Thyroid gland (tissue), 4 donors: ENCODE measurements around the gene CITED4. TPM values are rescaled to one million over a fixed set of nuclear protein-coding genes. Genes with fewer than 3 reads are reported as not detected.

Experiments
- DNase-seq, 2 donors: peaks; one replicate each; pipeline ENCODE4 v3.0.0-alpha.2; 2019
- H3K27ac ChIP-seq, 3 donors: fragments of 200-600 bp; sonication (generic); 1 replicate in 2 of 3; 2 replicates in 1 of 3; pipeline ENCODE4 v1.5.1; 2016 to 2019; ENCODE audit warnings: mild to moderate bottlenecking in 1 of 3, moderate library complexity in 1 of 3
- H3K27me3 ChIP-seq: fragments of 200-600 bp; sonication (generic); one replicate; pipeline ENCODE4 v1.5.1; 2019
- H3K36me3 ChIP-seq, 2 donors: fragments of 200-600 bp; sonication (generic); one replicate each; pipeline ENCODE4 v1.5.1; 2016 to 2019
- H3K4me1 ChIP-seq, 2 donors: fragments of 200-600 bp; sonication (generic); one replicate each; pipeline ENCODE4 v1.5.1; 2017 to 2019
- H3K4me3 ChIP-seq, 3 donors: fragments of 200-600 bp; sonication (generic); replicated peaks in 1 of 3; 1 replicate in 2 of 3; 2 replicates in 1 of 3; pipeline ENCODE4 v1.5.1; 2016; ENCODE audit warnings: mild to moderate bottlenecking in 1 of 3
- H3K9me3 ChIP-seq: fragments of 200-600 bp; sonication (generic); one replicate; pipeline ENCODE4 v1.5.1; 2017
- CTCF ChIP-seq, 6 experiments: fragments of 200-600 bp in 3 of 6; fragments of 450-650 bp in 3 of 6; sonication (generic) in 3 of 6; IDR thresholded peaks; one replicate each; pipeline ENCODE4 v1.5.1; 2016 to 2019; ENCODE audit warnings: antibody characterized with exemption in 6 of 6, mild to moderate bottlenecking in 2 of 6, inconsistent platforms in 1 of 6, moderate library complexity in 1 of 6
- POLR2A ChIP-seq, 2 donors: fragments of 450-650 bp; IDR thresholded peaks; one replicate each; pipeline ENCODE4 v1.6.1; 2017; ENCODE audit warnings: antibody characterized with exemption in 2 of 2, mild to moderate bottlenecking in 2 of 2, moderate library complexity in 1 of 2
- WGBS, 2 donors: methylation state at CpG; one replicate each; pipeline ENCODE4 v1.1.5; 2017; 5-methylcytosine and 5-hydroxymethylcytosine counted together
- intact Hi-C: fragments of 100-400 bp; cut with DNase I; formaldehyde crosslinking; loops from one replicate; pipeline ENCODE4 v1.15.1; 2023
- total RNA-seq, 4 donors: library from RNA; depleted of rRNA; stranded (reverse); fragments of >200 nt; gene quantifications; one replicate each; pipeline ENCODE4 v1.2.3, GENCODE V29; 2016

The CITED4 gene, protein sequence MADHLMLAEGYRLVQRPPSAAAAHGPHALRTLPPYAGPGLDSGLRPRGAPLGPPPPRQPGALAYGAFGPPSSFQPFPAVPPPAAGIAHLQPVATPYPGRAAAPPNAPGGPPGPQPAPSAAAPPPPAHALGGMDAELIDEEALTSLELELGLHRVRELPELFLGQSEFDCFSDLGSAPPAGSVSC
- 10 to 100 TPM in 3 of 4 donors, 1 to 10 TPM in 1; 8.8 to 28.1 (median 20.3) TPM for total RNA-seq

DNA sequence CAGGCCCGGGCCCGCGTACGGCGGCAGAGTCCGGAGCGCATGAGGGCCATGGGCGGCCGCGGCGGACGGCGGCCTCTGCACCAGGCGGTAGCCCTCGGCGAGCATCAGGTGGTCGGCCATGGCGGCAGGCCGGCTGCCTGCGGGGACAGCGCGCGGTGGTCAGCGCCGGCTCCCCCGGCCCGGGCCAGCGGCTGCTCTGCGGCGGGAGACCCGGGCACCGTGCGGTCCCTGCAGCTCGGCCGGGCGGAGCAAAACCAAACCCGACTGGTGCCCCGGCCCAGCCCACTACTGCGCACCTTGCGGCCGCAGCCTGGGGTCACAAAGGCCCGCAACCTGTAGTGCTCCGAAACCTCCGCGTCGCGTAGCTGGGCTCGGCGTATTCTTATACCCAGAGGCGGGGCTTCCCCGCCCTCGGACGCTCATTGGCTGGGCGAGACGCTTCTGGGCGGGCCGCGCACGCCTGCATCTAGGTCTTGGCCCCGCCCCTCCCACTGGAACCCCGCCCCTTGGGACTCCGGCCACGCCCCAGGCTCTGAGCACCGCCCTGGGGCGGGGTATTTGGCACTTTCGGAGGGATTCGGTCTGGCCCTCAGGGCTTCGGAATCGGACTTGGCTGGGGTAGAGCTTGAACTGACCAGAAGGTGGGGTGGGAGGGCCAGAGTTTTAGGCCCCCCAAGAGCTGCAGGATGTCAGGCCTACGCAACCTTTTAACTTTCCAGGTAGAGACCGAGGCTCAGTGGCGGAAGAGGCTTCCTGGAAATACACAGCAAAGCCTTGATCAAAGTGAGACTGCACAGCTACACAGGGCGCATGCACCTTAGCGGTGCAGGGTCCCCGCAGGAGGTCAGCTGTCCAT, at the start of gene CITED4:
Gene CITED4, minus strand, starts transcription at position 356 of the 856 bp plus-strand sequence. Its CDS starts 236 bp downstream, at position 120.
- H3K36me3 ChIP-seq, result no peaks in the 10 kb centered on the region
- no peaks in the 10 kb centered on the region for H3K27me3 ChIP-seq
- 14 to 17% methylated on average over 14 to 17 of the region's 75 CpGs for WGBS, 2 donors
- peak; percentile 94 to 95 for DNase-seq
- peaks cover 12 to 13% of the 10 kb centered on the region in 2 donors for H3K4me1 ChIP-seq
- H3K9me3 ChIP-seq, result no peaks in the 10 kb centered on the region
- H3K4me3 ChIP-seq, result peak within 1 kb of the TSS in 2 of 3 donors; percentile 47 to 61
- TF ChIP-seq POLR2A (IDR thresholded peaks at IDR 0.05) (peak; percentile 82 to 97), CTCF (IDR thresholded peaks at IDR 0.05) (peak in 4 of 6 experiments; percentile 21 to 48 (median 32))
- H3K27ac ChIP-seq, result peak within 1 kb of the TSS; percentile 46 to 53 (median 48)
- intact Hi-C loops, result no loop called here

GRCh38 chr1:40911105-40911504, 48.9 kb upstream of the CITED4 start:
- H3K4me1 ChIP-seq, result peaks cover 3 to 17% of the 10 kb centered on the region in 2 donors
- intact Hi-C loops, result no loop called here
- 90 to 91% methylated on average over 3 of the region's 3 CpGs for WGBS, 2 donors

DNA sequence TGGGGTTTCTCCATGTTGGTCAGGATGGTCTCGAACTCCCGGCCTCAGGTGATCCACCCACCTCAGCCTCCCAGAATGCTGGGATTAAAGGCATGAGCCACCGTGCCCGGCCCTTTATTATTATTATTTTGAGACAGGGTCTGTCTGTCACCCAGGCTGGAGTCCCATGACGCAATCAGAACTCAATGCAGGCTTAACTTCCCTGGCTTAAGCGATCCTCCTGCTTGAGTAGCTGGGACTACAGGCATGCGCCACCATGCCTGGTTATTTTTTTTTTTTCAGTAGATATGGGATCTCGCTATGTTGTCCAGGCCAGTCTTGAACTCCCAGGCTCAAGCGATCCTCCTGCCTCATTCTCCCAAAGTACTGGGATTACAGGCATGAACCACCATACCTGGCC, 47.1 kb upstream of the CITED4 start:
- WGBS, 2 donors, result 96 to 99% methylated on average over 9 of the region's 9 CpGs
- no peak for TF ChIP-seq CTCF (IDR thresholded peaks at IDR 0.05)
- TF ChIP-seq POLR2A (IDR thresholded peaks at IDR 0.05), result no peak
- H3K4me1 ChIP-seq, result no peaks in the 10 kb centered on the region

More at GRCh38 chr1:40911105-40911504, 48.9 kb upstream of the CITED4 start:
- H3K4me3 ChIP-seq, result no peak overlapping the region
- TF ChIP-seq POLR2A (IDR thresholded peaks at IDR 0.05) (no peak), CTCF (IDR thresholded peaks at IDR 0.05) (no peak)
- no peaks in the 10 kb centered on the region for H3K9me3 ChIP-seq
- DNase-seq, result no peak
- H3K27me3 ChIP-seq, result no peaks in the 10 kb centered on the region
- H3K36me3 ChIP-seq, result no peaks in the 10 kb centered on the region
- H3K27ac ChIP-seq, result no peak overlapping the region

DNA sequence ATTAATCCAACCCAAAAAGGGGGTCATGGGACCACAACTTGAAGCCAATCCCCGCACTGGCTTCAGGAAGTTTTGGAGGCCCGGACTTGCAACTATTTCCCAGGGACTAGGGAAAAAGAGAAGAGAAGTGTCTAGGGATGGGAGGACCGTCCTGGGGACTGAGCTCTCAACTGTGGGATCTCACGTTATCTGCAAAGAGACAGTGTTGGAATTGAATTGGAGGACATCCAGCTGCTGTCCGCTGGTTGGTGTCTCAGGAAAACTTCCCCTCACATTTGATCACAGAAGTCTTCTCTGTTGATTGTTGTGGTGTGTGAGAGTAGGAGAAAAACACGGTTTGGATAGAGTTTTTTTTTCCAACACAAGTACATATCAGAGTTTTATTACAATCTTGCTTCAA, 46.2 kb upstream of the CITED4 start:
- no peak for DNase-seq
- Histone ChIP-seq H3K36me3 (no peaks in the 10 kb centered on the region), H3K4me1 (peaks cover 0 to 2% of the 10 kb centered on the region in 2 donors), H3K9me3 (no peaks in the 10 kb centered on the region), H3K27ac (no peak overlapping the region), H3K4me3 (no peak overlapping the region), H3K27me3 (no peaks in the 10 kb centered on the region)
- WGBS, 2 donors, result 87% methylated on average over 6 of the region's 6 CpGs
- intact Hi-C loops, result no loop called here
- TF ChIP-seq CTCF (IDR thresholded peaks at IDR 0.05), result no peak
- no peak for TF ChIP-seq POLR2A (IDR thresholded peaks at IDR 0.05)

More for the DNA sequence above, 47.1 kb upstream of the CITED4 start:
- H3K4me3 ChIP-seq, result no peak overlapping the region
- intact Hi-C loops, result no loop called here
- H3K27me3 ChIP-seq, result no peaks in the 10 kb centered on the region
- DNase-seq, result no peak
- H3K27ac ChIP-seq, result no peak overlapping the region
- no peaks in the 10 kb centered on the region for H3K36me3 ChIP-seq
- no peaks in the 10 kb centered on the region for H3K9me3 ChIP-seq

DNA sequence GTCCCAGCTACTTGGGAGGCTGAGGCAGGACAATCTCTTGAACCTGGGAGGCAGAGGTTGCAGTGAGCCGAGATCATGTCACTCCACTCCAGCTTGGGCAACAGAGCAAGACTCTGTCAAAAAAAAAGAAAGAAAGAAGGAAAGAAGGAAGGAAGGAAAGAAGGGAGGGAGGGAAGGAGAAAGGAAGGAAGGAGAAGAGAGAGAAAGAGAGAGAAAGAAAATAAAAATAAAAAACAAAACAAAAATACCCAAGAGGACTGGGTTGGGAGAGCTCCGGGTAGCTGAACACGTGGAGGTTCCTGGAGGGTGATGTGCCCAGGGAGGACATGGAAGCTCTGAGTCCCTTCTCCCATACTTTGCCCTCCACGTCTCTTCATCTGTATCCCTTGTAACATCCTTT, 45.7 kb upstream of the CITED4 start:
- 87 to 94% methylated on average over 4 of the region's 4 CpGs for WGBS, 2 donors

More for the DNA sequence above, 45.7 kb upstream of the CITED4 start:
- no peak for DNase-seq
- Histone ChIP-seq H3K4me1 (peaks cover 1 to 7% of the 10 kb centered on the region in 2 donors), H3K27ac (no peak overlapping the region), H3K4me3 (no peak overlapping the region), H3K27me3 (no peaks in the 10 kb centered on the region), H3K9me3 (no peaks in the 10 kb centered on the region), H3K36me3 (no peaks in the 10 kb centered on the region)
- TF ChIP-seq POLR2A (IDR thresholded peaks at IDR 0.05) (no peak), CTCF (IDR thresholded peaks at IDR 0.05) (no peak)
- intact Hi-C loops, result no loop called here
